Mesenchymal stem cell (in vitro differentiated cells and primary cell): ENCODE measurements around the gene OR8G1.
"Not testable (repeated sequence)": the region's sequence is repeated elsewhere in the genome, so short reads cannot be mapped to it uniquely, and the experiment has no call there.

ENCODE experiments used
- DNase-seq: peaks from one replicate; pipeline ENCODE4 v3.0.0-alpha.2; 2013
- H2AFZ ChIP-seq: one replicate; pipeline ENCODE4 v1.6.1; 2013; ENCODE audit warnings: low read depth, mild to moderate bottlenecking, control low read depth, inconsistent platforms, low read length, moderate library complexity
- H2AK5ac ChIP-seq: 2 replicates; pipeline ENCODE4 v1.6.1; 2013; ENCODE audit warnings: low read length, moderate library complexity, mild to moderate bottlenecking, inconsistent platforms; ENCODE audit not compliant: severe bottlenecking
- H2BK120ac ChIP-seq: one replicate; pipeline ENCODE4 v1.6.1; 2013; ENCODE audit warnings: low read depth, mild to moderate bottlenecking, inconsistent platforms, low read length, moderate library complexity
- H2BK12ac ChIP-seq, 2 experiments: one replicate each; pipeline ENCODE4 v1.6.1; 2013; ENCODE audit warnings: inconsistent platforms in 2 of 2, low read length in 2 of 2, mild to moderate bottlenecking in 2 of 2, moderate library complexity in 2 of 2, control low read depth in 1 of 2
- H2BK15ac ChIP-seq: one replicate; pipeline ENCODE4 v1.6.1; 2013; ENCODE audit warnings: mild to moderate bottlenecking, low read depth, inconsistent platforms; ENCODE audit not compliant: poor library complexity, severe bottlenecking
- H2BK5ac ChIP-seq: 2 replicates; pipeline ENCODE4 v1.6.1; 2013; ENCODE audit warnings: low read depth, mild to moderate bottlenecking, low read length, control low read depth, inconsistent platforms; ENCODE audit not compliant: poor library complexity, severe bottlenecking
- H3K14ac ChIP-seq, 2 experiments: one replicate each; pipeline ENCODE4 v1.6.1; 2013; ENCODE audit warnings: inconsistent platforms in 2 of 2, low read length in 2 of 2, control low read depth in 1 of 2, mild to moderate bottlenecking in 1 of 2, moderate library complexity in 1 of 2
- H3K18ac ChIP-seq, 2 experiments: one replicate each; pipeline ENCODE4 v1.6.1; 2013; ENCODE audit warnings: inconsistent platforms in 2 of 2, low read length in 2 of 2, control low read depth in 1 of 2, low read depth in 1 of 2, mild to moderate bottlenecking in 1 of 2
- H3K23ac ChIP-seq, 2 experiments: one replicate each; pipeline ENCODE4 v1.6.1; 2013; ENCODE audit warnings: inconsistent platforms in 2 of 2, low read length in 2 of 2, mild to moderate bottlenecking in 2 of 2, moderate library complexity in 2 of 2, control low read depth in 1 of 2
- H3K27ac ChIP-seq: 2 replicates; pipeline ENCODE4 v1.5.1; 2013; ENCODE audit warnings: mild to moderate bottlenecking, moderate library complexity, low read length, control low read depth, inconsistent platforms; ENCODE audit not compliant: poor library complexity, severe bottlenecking
- H3K27me3 ChIP-seq, 2 experiments: 2 replicates each; pipeline versions ENCODE4 v1.6.1 to v1.7.0; 2013; ENCODE audit warnings: low read length in 2 of 2, mild to moderate bottlenecking in 2 of 2, moderate library complexity in 2 of 2, control low read depth in 1 of 2, inconsistent platforms in 1 of 2; ENCODE audit not compliant: control insufficient read depth in 1 of 2, insufficient read depth in 1 of 2
- H3K36me3 ChIP-seq, 2 experiments: 2 replicates each; pipeline versions ENCODE4 v1.6.1 to v1.7.0; 2013; ENCODE audit warnings: low read length in 2 of 2, control low read depth in 1 of 2, inconsistent platforms in 1 of 2, low read depth in 1 of 2, mild to moderate bottlenecking in 1 of 2; ENCODE audit not compliant: insufficient read depth in 2 of 2, control insufficient read depth in 1 of 2
- H3K4ac ChIP-seq, 2 experiments: one replicate each; pipeline ENCODE4 v1.6.1; 2013; ENCODE audit warnings: inconsistent platforms in 2 of 2, low read length in 2 of 2, mild to moderate bottlenecking in 2 of 2, moderate library complexity in 2 of 2, control low read depth in 1 of 2, low read depth in 1 of 2
- H3K4me1 ChIP-seq: 2 replicates; pipeline ENCODE4 v1.6.1; 2013; ENCODE audit warnings: low read depth, low read length, control low read depth; ENCODE audit not compliant: control insufficient read depth, insufficient read depth
- H3K4me2 ChIP-seq: 2 replicates; pipeline ENCODE4 v1.6.1; 2013; ENCODE audit warnings: low read length, mild to moderate bottlenecking, inconsistent platforms; ENCODE audit not compliant: poor library complexity, severe bottlenecking
- H3K4me3 ChIP-seq, 2 experiments: 2 replicates each; pipeline versions ENCODE4 v1.5.1 to v1.7.0; 2013; ENCODE audit warnings: low read length in 2 of 2, mild to moderate bottlenecking in 2 of 2, control low read depth in 1 of 2, low read depth in 1 of 2; ENCODE audit not compliant: insufficient read depth in 1 of 2
- H3K79me1 ChIP-seq: replicated peaks from 2 replicates; pipeline ENCODE4 v1.6.1; 2013; ENCODE audit warnings: mild to moderate bottlenecking, control low read depth, low read length, inconsistent platforms; ENCODE audit not compliant: poor library complexity, severe bottlenecking
- H3K9ac ChIP-seq: 2 replicates; pipeline ENCODE4 v1.7.0; 2013; ENCODE audit warnings: mild to moderate bottlenecking, low read length, moderate library complexity
- H3K9me3 ChIP-seq: 2 replicates; pipeline ENCODE4 v1.7.0; 2013; ENCODE audit warnings: mild to moderate bottlenecking, low read length; ENCODE audit not compliant: control insufficient read depth
- H4K8ac ChIP-seq: one replicate; pipeline ENCODE4 v1.6.1; 2013; ENCODE audit warnings: inconsistent platforms, mild to moderate bottlenecking, low read length, moderate library complexity
- H4K91ac ChIP-seq: one replicate; pipeline ENCODE4 v1.6.1; 2013; ENCODE audit warnings: mild to moderate bottlenecking, low read length, inconsistent platforms
- WGBS: methylation state at CpG from one replicate; pipeline ENCODE4 v1.1.7; 2013; ENCODE audit warnings: mixed read lengths; 5-methylcytosine and 5-hydroxymethylcytosine counted together

Gene OR8G1

GRCh38 chr11:124219126-124219525 is 21.8 kb upstream of the OR8G1 start:
- no peak overlapping the region for H2BK15ac ChIP-seq
- H3K79me1 ChIP-seq = no peaks in the 10 kb centered on the region
- no peak overlapping the region for H3K18ac ChIP-seq
- no peak overlapping the region for H3K4me2 ChIP-seq
- H3K14ac ChIP-seq = no peak overlapping the region
- H3K27me3 ChIP-seq = no peaks in the 10 kb centered on the region
- no peak overlapping the region for H3K4ac ChIP-seq
- no peak overlapping the region for H3K27ac ChIP-seq
- no peak overlapping the region for H4K8ac ChIP-seq
- H3K4me3 ChIP-seq = no peak overlapping the region
- no peak overlapping the region for H3K23ac ChIP-seq
- no peak overlapping the region for H2AK5ac ChIP-seq
- H2AFZ ChIP-seq = no peak overlapping the region
- DNase-seq = no peak
- H3K4me1 ChIP-seq = no peaks in the 10 kb centered on the region
- no peak overlapping the region for H2BK120ac ChIP-seq
- no peaks in the 10 kb centered on the region for H3K9me3 ChIP-seq
- H4K91ac ChIP-seq = no peak overlapping the region
- no peak overlapping the region for H2BK12ac ChIP-seq
- H3K9ac ChIP-seq = no peak overlapping the region
- H2BK5ac ChIP-seq = no peak overlapping the region
- no peaks in the 10 kb centered on the region for H3K36me3 ChIP-seq

GRCh38 chr11:124222407-124222806 is 18.5 kb upstream of the OR8G1 start:
- Histone ChIP-seq H3K4me1 (no peaks in the 10 kb centered on the region), H3K36me3 (no peaks in the 10 kb centered on the region), H3K27me3 (no peaks in the 10 kb centered on the region), H2BK12ac (no peak overlapping the region), H2AK5ac (no peak overlapping the region), H2BK15ac (no peak overlapping the region), H3K79me1 (no peaks in the 10 kb centered on the region), H2BK120ac (no peak overlapping the region), H3K14ac (no peak overlapping the region), H3K18ac (no peak overlapping the region), H3K23ac (no peak overlapping the region), H4K8ac (no peak overlapping the region), H3K27ac (no peak overlapping the region), H4K91ac (no peak overlapping the region), H3K9me3 (no peaks in the 10 kb centered on the region), H3K4me3 (no peak overlapping the region), H3K4ac (no peak overlapping the region), H2AFZ (no peak overlapping the region), H3K4me2 (no peak overlapping the region), H2BK5ac (no peak overlapping the region), H3K9ac (no peak overlapping the region)
- no CpG with 5 or more reads among the region's 2 CpGs for WGBS
- DNase-seq = no peak

- H3K27ac ChIP-seq, H3K27me3 ChIP-seq, H3K4me2 ChIP-seq, H3K4me3 ChIP-seq, H2BK12ac ChIP-seq, H3K4ac ChIP-seq, H3K36me3 ChIP-seq, H2AFZ ChIP-seq, H3K9me3 ChIP-seq, H3K23ac ChIP-seq, H4K8ac ChIP-seq, H2BK15ac ChIP-seq, H3K4me1 ChIP-seq, H2AK5ac ChIP-seq, H3K9ac ChIP-seq, H4K91ac ChIP-seq, H3K79me1 ChIP-seq, H2BK5ac ChIP-seq, H2BK120ac ChIP-seq, H3K14ac ChIP-seq, H3K18ac ChIP-seq: not testable (repeated sequence)
- DNase-seq = peak; percentile 6
- 69% methylated on average over 9 of the region's 9 CpGs for WGBS
Measured at GRCh38 chr11:124224618-124225423, 16.1 kb upstream of the OR8G1 start.

GRCh38 chr11:124225471-124225870 is 15.4 kb upstream of the OR8G1 start:
- no peak overlapping the region for H2AFZ ChIP-seq

More at GRCh38 chr11:124225471-124225870, 15.4 kb upstream of the OR8G1 start:
- H3K14ac ChIP-seq = no peak overlapping the region
- WGBS = no CpG with 5 or more reads among the region's 1 CpG
- no peak overlapping the region for H3K4ac ChIP-seq
- no peak overlapping the region for H2AK5ac ChIP-seq
- no peak overlapping the region for H4K91ac ChIP-seq
- no peak overlapping the region for H3K4me3 ChIP-seq
- H3K18ac ChIP-seq = no peak overlapping the region
- no peak overlapping the region for H3K9ac ChIP-seq
- H3K27ac ChIP-seq = no peak overlapping the region
- H2BK120ac ChIP-seq = no peak overlapping the region
- no peak overlapping the region for H2BK12ac ChIP-seq
- no peak overlapping the region for H3K4me2 ChIP-seq
- no peak for DNase-seq
- no peaks in the 10 kb centered on the region for H3K9me3 ChIP-seq
- H3K36me3 ChIP-seq = no peaks in the 10 kb centered on the region
- no peak overlapping the region for H2BK15ac ChIP-seq
- H3K23ac ChIP-seq = no peak overlapping the region
- no peak overlapping the region for H2BK5ac ChIP-seq
- no peaks in the 10 kb centered on the region for H3K4me1 ChIP-seq
- H4K8ac ChIP-seq = no peak overlapping the region
- no peaks in the 10 kb centered on the region for H3K79me1 ChIP-seq
- H3K27me3 ChIP-seq = no peaks in the 10 kb centered on the region
